Ishikawa (cell line): ENCODE measurements around the gene MLYCD.

Source experiments
- CEBPB ChIP-seq: IDR thresholded peaks from 2 replicates; pipeline ENCODE4 v1.6.1; 2012
- CREB1 ChIP-seq: IDR thresholded peaks from 2 replicates; pipeline ENCODE4 v1.6.1; 2012; ENCODE audit warnings: low read depth
- EGR1 ChIP-seq: IDR thresholded peaks from 2 replicates; pipeline ENCODE4 v1.6.1; 2012
- EP300 ChIP-seq: IDR thresholded peaks from 2 replicates; pipeline ENCODE4 v1.6.1; 2012; ENCODE audit warnings: borderline replicate concordance
- FOXM1 ChIP-seq: IDR thresholded peaks from 2 replicates; pipeline ENCODE4 v1.6.1; 2012; ENCODE audit warnings: low read depth, borderline replicate concordance
- MAX ChIP-seq: IDR thresholded peaks from 2 replicates; pipeline ENCODE4 v1.6.1; 2012
- NFIC ChIP-seq: IDR thresholded peaks from 2 replicates; pipeline ENCODE4 v1.6.1; 2012
- RAD21 ChIP-seq: IDR thresholded peaks from 2 replicates; pipeline ENCODE4 v1.6.1; 2012; ENCODE audit warnings: low read depth
- REST ChIP-seq: IDR thresholded peaks from 2 replicates; pipeline ENCODE4 v1.6.1; 2012; ENCODE audit warnings: low read depth, mild to moderate bottlenecking
- TAF1 ChIP-seq: IDR thresholded peaks from 2 replicates; pipeline ENCODE4 v1.6.1; 2012; ENCODE audit warnings: low read depth, mild to moderate bottlenecking
- TCF12 ChIP-seq: IDR thresholded peaks from 2 replicates; pipeline ENCODE4 v1.6.1; 2012; ENCODE audit warnings: low read depth
- TEAD4 ChIP-seq: IDR thresholded peaks from 2 replicates; pipeline ENCODE4 v1.6.1; 2012
- USF1 ChIP-seq: IDR thresholded peaks from 2 replicates; pipeline ENCODE4 v1.6.1; 2012
- YY1 ChIP-seq: IDR thresholded peaks from 2 replicates; pipeline ENCODE4 v1.6.1; 2012; ENCODE audit warnings: low read depth
- ZBTB7A ChIP-seq: IDR thresholded peaks from 2 replicates; pipeline ENCODE4 v1.6.1; 2012; ENCODE audit warnings: low read depth

The MLYCD gene

GRCh38 chr16:83888672-83889044 lies 10.3 kb upstream of the MLYCD start:
- TF ChIP-seq ZBTB7A: no peak
- no peak for TF ChIP-seq USF1
- TF ChIP-seq FOXM1: no peak
- TF ChIP-seq TAF1: no peak
- TF ChIP-seq MAX: no peak
- no peak for TF ChIP-seq EGR1
- no peak for TF ChIP-seq CREB1
- TF ChIP-seq CEBPB: no peak
- no peak for TF ChIP-seq NFIC
- TF ChIP-seq RAD21: no peak
- no peak for TF ChIP-seq EP300
- no peak for TF ChIP-seq TEAD4
- TF ChIP-seq REST: no peak
- no peak for TF ChIP-seq TCF12

- TF ChIP-seq NFIC: no peak
- TF ChIP-seq ZBTB7A: no peak
- TF ChIP-seq EGR1: no peak
- TF ChIP-seq EP300: no peak
- no peak for TF ChIP-seq TEAD4
- no peak for TF ChIP-seq CEBPB
- no peak for TF ChIP-seq RAD21
- TF ChIP-seq TCF12: no peak
- no peak for TF ChIP-seq USF1
- TF ChIP-seq YY1: no peak
- no peak for TF ChIP-seq MAX
These were observed 8.6 kb upstream of the MLYCD start for GRCh38 chr16:83890359-83890758.

- no peak for TF ChIP-seq MAX
- no peak for TF ChIP-seq RAD21
- TF ChIP-seq NFIC: no peak
- TF ChIP-seq TCF12: no peak
- TF ChIP-seq EP300: no peak
- no peak for TF ChIP-seq TEAD4
- no peak for TF ChIP-seq EGR1
- no peak for TF ChIP-seq TAF1
These were observed 7.2 kb upstream of the MLYCD start for GRCh38 chr16:83891742-83892141.

GRCh38 chr16:83895243-83895642 lies 3.7 kb upstream of the MLYCD start:
- TF ChIP-seq MAX: no peak
- no peak for TF ChIP-seq TCF12
- no peak for TF ChIP-seq EP300

- no peak for TF ChIP-seq ZBTB7A
- TF ChIP-seq YY1: no peak
- TF ChIP-seq RAD21: no peak
- no peak for TF ChIP-seq TCF12
- TF ChIP-seq EP300: no peak
- TF ChIP-seq EGR1: no peak
- no peak for TF ChIP-seq USF1
- no peak for TF ChIP-seq TAF1
These were observed 3.0 kb upstream of the MLYCD start for GRCh38 chr16:83895942-83896341.

- TF ChIP-seq CREB1 (no peak), TAF1 (no peak), MAX (peak; percentile 59; the same call in 1 of the 2 replicates), YY1 (peak; percentile 3; the same call in 1 of the 2 replicates), NFIC (no peak), TEAD4 (no peak), FOXM1 (no peak), ZBTB7A (no peak)
These were observed 470 bp downstream of the MLYCD start for GRCh38 chr16:83899272-83899897.

- TF ChIP-seq TEAD4: no peak
- no peak for TF ChIP-seq NFIC
- TF ChIP-seq TCF12: no peak
- TF ChIP-seq CREB1: no peak
- no peak for TF ChIP-seq YY1
- TF ChIP-seq REST: no peak
- no peak for TF ChIP-seq FOXM1
- no peak for TF ChIP-seq CEBPB
- no peak for TF ChIP-seq TAF1
- no peak for TF ChIP-seq ZBTB7A
- no peak for TF ChIP-seq EP300
- TF ChIP-seq USF1: no peak
These were observed 1.1 kb downstream of the MLYCD start for GRCh38 chr16:83899978-83900377.
